Adrenal gland (tissue), 12 donors: ENCODE measurements around the gene ATP11B. TPM values are rescaled to one million over a fixed set of nuclear protein-coding genes. Genes with fewer than 3 reads are reported as not detected.

Experiments used
- DNase-seq, 7 donors: peaks; one replicate each; pipeline ENCODE4 v3.0.0-alpha.2; 2019 to 2020
- H3K27ac ChIP-seq, 5 donors: fragments of 200-600 bp; sonication (generic) in 4 of 5; 1 replicate in 3 of 5; 2 replicates in 2 of 5; pipeline versions ENCODE4 v1.5.1 to v1.8.0; 2016 to 2020; ENCODE audit warnings: mild to moderate bottlenecking in 1 of 5
- H3K27me3 ChIP-seq: fragments of 200-600 bp; 2 replicates; pipeline ENCODE4 v1.8.0; 2021
- H3K36me3 ChIP-seq, 2 donors: fragments of 200-600 bp; replicated peaks in 1 of 2; 1 replicate in 1 of 2; 2 replicates in 1 of 2; pipeline versions ENCODE4 v1.5.1 to v1.8.0; 2018 to 2022
- H3K4me1 ChIP-seq, 2 donors: fragments of 200-600 bp; replicated peaks in 1 of 2; 1 replicate in 1 of 2; 2 replicates in 1 of 2; pipeline versions ENCODE4 v1.5.1 to v1.8.0; 2018 to 2021
- H3K4me3 ChIP-seq, 4 donors: fragments of 200-600 bp; sonication (generic) in 3 of 4; one replicate each; pipeline ENCODE4 v1.5.1; 2016 to 2018
- H3K9me3 ChIP-seq, 3 donors: fragments of 200-600 bp; sonication (generic) in 1 of 3; replicated peaks in 1 of 3; 1 replicate in 2 of 3; 2 replicates in 1 of 3; pipeline versions ENCODE4 v1.5.1 to v1.8.0; 2016 to 2021
- POLR2A ChIP-seq, 2 donors: fragments of 450-650 bp; IDR thresholded peaks; one replicate each; pipeline ENCODE4 v1.6.1; 2017; ENCODE audit warnings: antibody characterized with exemption in 2 of 2, mild to moderate bottlenecking in 2 of 2, moderate library complexity in 1 of 2
- WGBS, 4 donors: extraction: QIAGEN DNeasy Blood & Tissue Kit in 2 of 4; methylation state at CpG; one replicate each; pipeline versions ENCODE4 v1.1.5 to v1.1.7; 2013 to 2017; 5-methylcytosine and 5-hydroxymethylcytosine counted together
- intact Hi-C, 2 donors: fragments of 100-400 bp; cut with DNase I; formaldehyde crosslinking; loops; one replicate each; pipeline versions ENCODE4 v1.14.1 to v1.15.0; 2022 to 2023
- polyA plus RNA-seq, 3 donors: library from polyadenylated mRNA; stranded (reverse); fragments of 200-250 nt in 2 of 3; fragments of 350-450 nt in 1 of 3; fragmentation: Illumina TruSeq in 1 of 3; extraction: RNeasy Lipid Tissue Mini Kit (QIAGEN cat#74804) in 1 of 3; gene quantifications; one replicate each; pipeline ENCODE4 v1.2.3, GENCODE V29; 2013 to 2014
- total RNA-seq, 9 donors: library from RNA; depleted of rRNA in 4 of 9; stranded (reverse); fragments of >200 nt in 4 of 9; fragments of 120-200 nt in 1 of 9; fragmentation: NEBNext Ultra II Directional in 1 of 9; extraction: Animal tissue kit (Norgen Biotek cat#: 25700) in 1 of 9; gene quantifications; one replicate each; pipeline versions ENCODE4 v1.1.0 to v1.2.4, GENCODE V29; 2013 to 2023
- TF ChIP-seq, protein P1 (sequence below), 6 experiments: fragments of 450-650 bp in 4 of 6; fragments of 200-600 bp in 2 of 6; sonication (generic) in 1 of 6; IDR thresholded peaks; 1 replicate in 5 of 6; 2 replicates in 1 of 6; pipeline versions ENCODE4 v1.5.1 to v1.8.0; 2016 to 2021; ENCODE audit warnings: antibody characterized with exemption in 6 of 6, mild to moderate bottlenecking in 2 of 6, moderate library complexity in 1 of 6
- donor health status: healthy with polysubstance abuse.
- donor health status: Bipolar disorder and iron deficiency.
- donor health status: DM: yes; HTN: yes; CAD: no.
- donor health status: DM: no; HTN: no; CAD: no.
- donor health status: DM: no; HTN: no; CAD: no.
- donor health status: DM: yes; HTN: yes; CAD: no.

ATP11B gene
- total and polyA plus RNA-seq, 12 donors = 2.9 to 45.1 (median 29.9) TPM

- Histone ChIP-seq H3K36me3 (peaks cover 0 to 4% of the 10 kb centered on the region in 2 donors), H3K4me3 (no peak overlapping the region), H3K27ac (no peak overlapping the region), H3K9me3 (no peaks in the 10 kb centered on the region), H3K27me3 (no peaks in the 10 kb centered on the region), H3K4me1 (no peaks in the 10 kb centered on the region)
- TF ChIP-seq, protein P1, sequence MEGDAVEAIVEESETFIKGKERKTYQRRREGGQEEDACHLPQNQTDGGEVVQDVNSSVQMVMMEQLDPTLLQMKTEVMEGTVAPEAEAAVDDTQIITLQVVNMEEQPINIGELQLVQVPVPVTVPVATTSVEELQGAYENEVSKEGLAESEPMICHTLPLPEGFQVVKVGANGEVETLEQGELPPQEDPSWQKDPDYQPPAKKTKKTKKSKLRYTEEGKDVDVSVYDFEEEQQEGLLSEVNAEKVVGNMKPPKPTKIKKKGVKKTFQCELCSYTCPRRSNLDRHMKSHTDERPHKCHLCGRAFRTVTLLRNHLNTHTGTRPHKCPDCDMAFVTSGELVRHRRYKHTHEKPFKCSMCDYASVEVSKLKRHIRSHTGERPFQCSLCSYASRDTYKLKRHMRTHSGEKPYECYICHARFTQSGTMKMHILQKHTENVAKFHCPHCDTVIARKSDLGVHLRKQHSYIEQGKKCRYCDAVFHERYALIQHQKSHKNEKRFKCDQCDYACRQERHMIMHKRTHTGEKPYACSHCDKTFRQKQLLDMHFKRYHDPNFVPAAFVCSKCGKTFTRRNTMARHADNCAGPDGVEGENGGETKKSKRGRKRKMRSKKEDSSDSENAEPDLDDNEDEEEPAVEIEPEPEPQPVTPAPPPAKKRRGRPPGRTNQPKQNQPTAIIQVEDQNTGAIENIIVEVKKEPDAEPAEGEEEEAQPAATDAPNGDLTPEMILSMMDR (IDR thresholded peaks at IDR 0.05) = no peak
- no peak for TF ChIP-seq POLR2A (IDR thresholded peaks at IDR 0.05)
- 83 to 95% (median 87%) methylated on average over 4 of the region's 4 CpGs for WGBS, 4 donors
- no peak for DNase-seq
- intact Hi-C loops = no loop called here
These were observed 50.2 kb downstream of the ATP11B start for GRCh38 chr3:182843478-182843877.

DNA sequence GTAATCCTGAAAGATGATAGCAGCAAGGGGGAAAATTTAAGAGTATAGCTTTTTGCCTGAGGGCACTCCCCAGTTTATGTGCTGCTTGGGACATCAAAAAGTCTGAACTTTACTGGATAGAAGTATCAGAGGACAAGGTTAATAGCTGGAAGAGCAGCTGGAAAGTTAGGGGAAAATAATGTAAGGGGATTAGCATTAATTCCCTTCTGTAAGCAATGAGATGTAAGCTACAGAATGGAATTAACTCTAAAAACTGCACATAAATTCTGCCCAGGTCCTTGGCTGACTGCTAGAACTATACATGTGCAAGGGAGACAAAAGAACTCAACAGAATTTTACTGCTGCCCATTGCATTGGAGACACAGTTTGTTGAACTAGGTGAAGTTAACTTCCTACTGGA, 55.6 kb downstream of the ATP11B start:
- H3K27ac ChIP-seq = no peak overlapping the region
- TF ChIP-seq, protein P1 (IDR thresholded peaks at IDR 0.05) = no peak
- TF ChIP-seq POLR2A (IDR thresholded peaks at IDR 0.05) = no peak
- no peaks in the 10 kb centered on the region for H3K27me3 ChIP-seq
- H3K36me3 ChIP-seq = peaks cover 0 to 21% of the 10 kb centered on the region in 2 donors
- H3K4me3 ChIP-seq = no peak overlapping the region
- no peaks in the 10 kb centered on the region for H3K4me1 ChIP-seq
- no peak for DNase-seq
- no peaks in the 10 kb centered on the region for H3K9me3 ChIP-seq
- intact Hi-C loops = no loop called here

- Histone ChIP-seq H3K27ac (no peak overlapping the region), H3K4me3 (no peak overlapping the region), H3K4me1 (no peaks in the 10 kb centered on the region), H3K9me3 (no peaks in the 10 kb centered on the region), H3K36me3 (peaks cover 0 to 11% of the 10 kb centered on the region in 2 donors), H3K27me3 (no peaks in the 10 kb centered on the region)
- intact Hi-C loops = no loop called here
- DNase-seq = no peak
- TF ChIP-seq POLR2A (IDR thresholded peaks at IDR 0.05) = no peak
- TF ChIP-seq, protein P1 (IDR thresholded peaks at IDR 0.05) = no peak
These were observed 61.8 kb downstream of the ATP11B start for GRCh38 chr3:182855076-182855475.

DNA sequence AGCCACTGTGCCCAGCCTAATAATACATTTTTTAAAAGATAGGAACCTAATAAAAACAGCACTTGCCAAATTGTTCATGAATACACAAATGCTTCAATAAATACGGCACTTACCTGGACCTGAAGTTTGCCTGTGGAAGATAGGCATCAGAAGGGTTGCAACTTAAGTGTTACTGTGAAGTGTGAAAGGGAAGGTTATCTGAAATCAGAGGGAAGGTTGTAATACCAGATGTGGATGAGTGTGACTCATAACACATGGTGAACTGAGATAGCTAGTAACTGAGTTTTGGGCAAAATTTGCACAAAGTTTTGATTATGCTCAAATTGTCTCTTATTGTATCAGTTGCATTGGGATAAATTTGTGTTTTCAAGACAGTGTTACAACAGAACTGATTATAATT, 68.0 kb downstream of the ATP11B start:
- H3K27me3 ChIP-seq = no peaks in the 10 kb centered on the region
- H3K27ac ChIP-seq = no peak overlapping the region
- no peak for DNase-seq
- no peak for TF ChIP-seq POLR2A (IDR thresholded peaks at IDR 0.05)
- TF ChIP-seq, protein P1 (IDR thresholded peaks at IDR 0.05) = no peak
- H3K36me3 ChIP-seq = peaks cover 0 to 13% of the 10 kb centered on the region in 2 donors
- intact Hi-C loops = no loop called here
- no peaks in the 10 kb centered on the region for H3K4me1 ChIP-seq
- H3K9me3 ChIP-seq = no peaks in the 10 kb centered on the region
- H3K4me3 ChIP-seq = no peak overlapping the region
- WGBS, 4 donors = 89 to 100% (median 98%) methylated on average over 1 of the region's 1 CpG
